GM12864 (cell line): ENCODE measurements around the gene TRIM32.

Source experiments
- DNase-seq: peaks from one replicate; pipeline ENCODE4 v3.0.0-alpha.2; 2011; ENCODE audit warnings: low read depth
- H3K4me3 ChIP-seq: 2 replicates; pipeline ENCODE4 v1.5.1; 2011; ENCODE audit warnings: mild to moderate bottlenecking, low read depth, low read length, control low read depth
- CTCF ChIP-seq: IDR thresholded peaks from 2 replicates; pipeline ENCODE4 v1.5.1; 2011; ENCODE audit warnings: low read depth, mild to moderate bottlenecking, moderate library complexity, low read length, control low read depth, inconsistent platforms; ENCODE audit errors: missing control alignments

The TRIM32 gene

GRCh38 chr9:116646661-116647514 is 40.2 kb upstream of the TRIM32 start:
- DNase-seq: no peak
- peak; percentile 51 for TF ChIP-seq CTCF
- no peak overlapping the region for H3K4me3 ChIP-seq

- TF ChIP-seq CTCF: no peak
- DNase-seq: no peak
- no peak overlapping the region for H3K4me3 ChIP-seq
Observed at GRCh38 chr9:116647515-116647809, 39.6 kb upstream of the TRIM32 start.

GRCh38 chr9:116653348-116654058 is 33.6 kb upstream of the TRIM32 start:
- no peak for DNase-seq
- TF ChIP-seq CTCF: no peak
- H3K4me3 ChIP-seq: no peak overlapping the region

- TF ChIP-seq CTCF: no peak
- DNase-seq: no peak
- no peak overlapping the region for H3K4me3 ChIP-seq
Observed at GRCh38 chr9:116654059-116654355, 33.1 kb upstream of the TRIM32 start.

- TF ChIP-seq CTCF: no peak
- DNase-seq: no peak
Observed at GRCh38 chr9:116656501-116656971, 30.6 kb upstream of the TRIM32 start.

GRCh38 chr9:116656977-116657376 is 30.1 kb upstream of the TRIM32 start:
- no peak overlapping the region for H3K4me3 ChIP-seq
- no peak for TF ChIP-seq CTCF
- DNase-seq: no peak

More at GRCh38 chr9:116656501-116656971, 30.6 kb upstream of the TRIM32 start:
- H3K4me3 ChIP-seq: no peak overlapping the region
